GM19240 (cell line): Measurements from ENCODE around the gene DUSP3.
"Not testable (repeated sequence)": the region's sequence is repeated elsewhere in the genome, so short reads cannot be mapped to it uniquely, and the experiment has no call there.

Experiments used
- DNase-seq: peaks from one replicate; pipeline ENCODE4 v3.0.0; 2011; ENCODE audit warnings: low spot score; ENCODE audit not compliant: insufficient read length

Gene DUSP3

DNA sequence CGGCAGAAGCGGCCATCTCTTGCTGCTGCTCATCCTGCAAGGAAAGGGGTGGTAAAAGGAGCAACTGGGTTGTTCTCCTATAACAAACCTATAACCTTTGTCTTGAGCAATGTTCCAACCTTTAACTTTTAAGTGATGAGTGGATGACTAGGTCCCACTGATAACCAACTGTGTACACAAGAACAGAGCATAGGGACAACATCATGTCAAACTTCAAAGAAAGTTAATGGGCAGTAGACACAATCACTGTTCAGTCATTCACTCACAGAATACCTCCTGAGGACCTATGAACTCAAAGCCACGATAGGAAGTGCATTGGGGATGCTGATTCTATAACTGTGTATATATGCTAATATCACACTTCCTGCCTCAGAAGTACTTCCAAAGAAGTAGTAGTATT, 23.1 kb upstream of the DUSP3 start:
- DNase-seq = no peak

GRCh38 chr17:43800736-43801135, 22.0 kb upstream of the DUSP3 start:
- DNase-seq = no peak

- no peak for DNase-seq
These were observed 20.3 kb upstream of the DUSP3 start for GRCh38 chr17:43799047-43799446.

DNA sequence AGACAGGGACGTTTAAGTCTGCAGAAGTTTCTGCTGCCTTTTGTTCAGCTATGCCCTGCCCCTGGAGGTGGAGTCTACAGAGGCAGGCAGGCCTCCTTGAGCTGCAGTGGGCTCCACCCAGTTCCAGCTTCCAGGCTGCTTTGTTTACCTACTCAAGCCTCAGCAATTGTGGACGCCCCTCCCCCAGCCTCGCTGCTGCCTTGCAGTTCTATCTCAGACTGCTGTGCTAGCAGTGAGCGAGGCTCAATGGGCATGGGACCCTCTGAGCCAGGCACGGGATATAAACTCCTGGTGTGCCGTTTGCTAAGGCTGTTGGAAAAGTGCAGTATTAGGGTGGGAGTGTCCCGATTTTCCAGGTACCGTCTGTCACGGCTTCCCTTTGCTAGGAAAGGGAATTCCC, 19.2 kb upstream of the DUSP3 start:
- DNase-seq = not testable (repeated sequence)

DNA sequence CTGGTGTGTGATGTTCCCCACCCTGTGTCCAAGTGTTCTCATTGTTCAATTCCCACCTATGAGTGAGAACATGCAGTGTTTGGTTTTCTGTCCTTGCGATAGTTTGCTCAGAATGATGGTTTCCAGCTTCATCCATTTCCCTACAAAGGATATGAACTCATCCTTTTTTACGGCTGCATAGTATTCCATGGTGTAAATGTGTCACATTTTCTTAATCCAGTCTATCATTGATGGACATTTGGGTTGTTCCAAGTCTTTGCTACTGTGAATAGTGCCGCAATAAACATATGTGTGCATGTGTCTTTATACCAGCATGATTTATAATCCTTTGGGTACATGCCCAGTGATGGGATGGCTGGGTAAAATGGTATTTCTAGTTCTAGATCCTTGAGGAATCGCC, 13.9 kb upstream of the DUSP3 start:
- not testable (repeated sequence) for DNase-seq

- DNase-seq = no peak
These were observed 12.8 kb upstream of the DUSP3 start for GRCh38 chr17:43791589-43791988.

- DNase-seq = no peak
These were observed 11.6 kb upstream of the DUSP3 start for GRCh38 chr17:43790311-43790940.

DNA sequence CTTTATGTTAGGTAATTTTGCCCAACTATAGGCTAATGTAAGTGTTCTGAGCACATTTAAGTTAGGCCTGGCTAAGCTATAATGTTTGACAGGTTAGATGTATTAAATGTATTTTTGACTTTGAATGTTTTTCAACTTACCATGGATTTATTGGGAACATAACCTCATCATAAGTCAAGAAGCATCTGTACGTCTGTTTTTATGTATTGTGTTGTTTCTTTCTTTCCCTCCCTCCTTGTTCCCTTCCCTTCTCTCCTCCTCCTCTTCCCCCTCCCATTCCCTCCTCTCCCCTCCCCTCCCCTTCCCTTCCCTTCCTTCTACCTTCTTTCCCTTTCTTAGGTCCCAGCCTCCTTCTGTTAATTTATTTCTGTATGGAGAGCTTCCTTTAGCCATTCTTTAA, 10.7 kb upstream of the DUSP3 start:
- DNase-seq = no peak

- no peak for DNase-seq
These were observed 9.8 kb upstream of the DUSP3 start for GRCh38 chr17:43788540-43788939.

DNA sequence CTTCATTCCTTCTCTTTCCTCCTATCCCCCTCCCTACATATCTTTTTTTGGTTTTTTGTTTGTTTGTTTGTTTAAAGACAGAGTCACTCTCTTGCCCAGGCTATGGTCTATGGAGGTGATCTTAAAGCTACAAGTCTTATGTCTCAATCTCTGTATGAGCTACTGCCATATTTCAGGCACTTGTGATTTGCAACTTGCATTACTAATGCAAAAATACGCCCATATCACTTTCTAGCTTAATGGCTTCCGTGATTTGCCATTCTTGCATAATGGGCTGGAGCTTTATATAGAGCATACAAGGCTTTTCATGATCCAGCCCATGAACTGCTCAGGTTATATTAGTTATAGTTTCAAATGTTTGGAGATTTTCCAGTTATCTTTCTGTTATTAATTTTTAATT, 9.0 kb upstream of the DUSP3 start:
- DNase-seq = no peak

GRCh38 chr17:43784628-43785101, 5.9 kb upstream of the DUSP3 start:
- no peak for DNase-seq

GRCh38 chr17:43784068-43784467, 5.3 kb upstream of the DUSP3 start:
- no peak for DNase-seq

DNA sequence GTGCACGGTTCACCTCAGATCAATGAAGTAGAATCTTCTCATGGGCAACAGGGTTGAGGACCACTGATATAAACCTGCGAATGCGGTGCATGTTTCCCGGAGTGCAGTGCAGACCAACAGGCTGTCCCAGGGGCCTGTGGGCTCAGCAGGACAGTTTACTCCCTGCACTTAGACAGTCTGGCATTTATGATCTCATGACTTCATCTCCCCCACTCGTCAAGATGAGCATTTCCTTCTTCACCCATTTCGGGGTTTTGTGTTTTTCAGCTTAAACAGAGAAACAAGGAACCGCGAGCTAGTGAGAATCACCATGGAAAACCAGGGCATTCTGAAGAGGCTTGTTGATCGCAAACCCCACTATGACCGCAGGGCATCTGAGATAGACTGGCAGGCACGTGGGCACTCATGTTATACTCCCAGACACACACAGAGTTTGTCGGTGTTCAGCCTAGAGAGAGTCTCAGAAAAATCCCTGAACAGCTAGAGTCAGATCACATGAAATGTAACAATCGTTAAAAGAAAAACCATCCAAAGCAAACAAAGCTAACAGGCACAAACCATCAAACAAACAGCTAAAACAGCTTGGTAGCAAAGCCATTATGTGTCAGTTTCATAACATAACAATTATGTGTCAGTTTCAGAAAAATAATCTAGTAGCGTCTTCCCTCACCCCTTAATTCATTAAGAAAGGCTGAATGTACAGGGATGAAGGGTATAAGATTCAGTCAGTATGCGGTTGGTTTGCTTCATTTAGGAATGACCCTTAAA, 4.3 kb upstream of the DUSP3 start:
- no peak for DNase-seq

GRCh38 chr17:43780135-43780534, 1.4 kb upstream of the DUSP3 start, which contains the start of gene CFAP97D1:
Gene CFAP97D1, plus strand, starts transcription at chr17:43780435. Its CDS starts 28 bp downstream, at chr17:43780463.
- DNase-seq = no peak

- DNase-seq = no peak
These were observed 658 bp upstream of the DUSP3 start for GRCh38 chr17:43779145-43780125.

DNA sequence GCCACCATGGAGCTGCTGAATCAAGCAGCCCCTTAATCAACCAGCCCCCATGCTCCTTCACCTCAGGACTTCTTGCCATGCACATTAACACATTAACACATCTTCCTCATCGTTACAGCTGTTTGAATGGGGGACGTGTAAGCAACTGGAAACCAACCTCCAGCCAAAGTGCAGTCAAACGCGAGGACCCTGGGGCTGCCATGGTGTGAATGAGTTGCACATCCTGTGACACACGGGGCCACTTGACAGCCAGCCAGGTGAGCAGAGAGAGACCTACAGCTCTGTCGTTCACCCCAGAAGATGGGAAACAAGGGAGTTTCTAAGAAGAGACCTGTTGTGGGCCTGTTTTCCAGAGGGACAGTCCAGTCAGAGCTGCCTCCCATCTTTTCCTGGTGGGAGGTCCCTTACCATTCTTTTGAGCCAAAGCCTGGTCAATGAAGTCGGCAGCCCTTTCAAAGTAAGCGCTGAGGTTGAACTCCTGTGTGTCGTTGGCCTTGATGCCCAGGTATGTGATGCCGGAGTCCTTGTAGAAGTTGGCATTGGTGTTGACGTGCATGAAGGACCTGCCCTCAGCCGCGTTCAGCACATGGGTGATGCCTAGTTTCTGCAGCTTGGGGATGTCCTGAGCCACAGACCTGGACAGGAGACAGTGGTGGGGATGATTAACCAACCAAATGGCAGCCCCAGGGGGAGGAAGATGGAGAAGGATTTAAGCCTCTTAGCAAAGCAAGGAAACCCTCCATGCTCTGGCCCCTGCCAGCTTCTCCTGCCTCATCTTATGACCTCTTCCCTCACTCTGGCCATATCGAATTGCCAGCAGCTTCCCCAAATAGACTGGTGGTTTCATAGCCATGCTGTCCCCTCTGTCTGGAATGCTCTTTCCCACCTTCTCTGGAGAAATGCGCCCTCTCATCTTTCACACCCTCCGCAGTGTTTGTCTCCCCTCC, 4.2 kb downstream of the DUSP3 start:
- DNase-seq = no peak

- no peak for DNase-seq
These were observed 5.7 kb downstream of the DUSP3 start for GRCh38 chr17:43772877-43773648.

DNA sequence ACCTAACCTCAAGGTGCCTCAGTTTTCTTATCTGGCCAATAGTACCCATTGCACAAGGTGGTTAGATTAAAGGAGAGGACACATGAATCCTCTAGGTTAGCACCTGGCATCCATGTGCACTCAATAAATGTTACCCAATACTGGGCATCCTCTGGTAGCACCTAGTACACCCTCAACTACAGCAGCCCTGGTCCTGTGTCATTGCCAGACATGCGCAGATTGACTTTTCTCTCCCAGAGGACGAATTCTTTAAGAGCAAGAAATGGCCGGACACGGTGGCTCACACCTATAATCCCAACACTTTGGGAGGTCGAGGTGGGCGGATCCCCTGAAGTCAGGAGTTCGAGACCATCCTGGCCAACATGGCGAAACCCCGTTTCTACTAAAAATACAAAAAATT, 7.3 kb downstream of the DUSP3 start:
- DNase-seq = no peak

DNA sequence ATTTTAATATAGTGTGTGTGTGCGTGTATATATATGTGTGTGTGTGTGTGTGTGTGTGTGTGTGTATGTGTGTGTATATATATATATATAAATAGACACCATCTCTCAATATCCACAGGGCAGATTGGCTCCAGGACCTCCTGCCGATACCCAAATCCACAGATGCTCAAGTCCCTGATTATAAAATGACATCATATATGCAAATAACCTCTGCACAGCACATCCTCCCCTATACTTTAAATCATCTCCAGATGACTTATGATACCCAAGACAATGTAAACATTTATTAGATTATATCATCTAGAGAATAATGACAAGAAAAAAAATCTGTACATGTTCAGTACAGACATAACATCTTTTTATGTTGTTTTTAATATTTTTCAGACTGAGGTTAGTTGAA, 7.8 kb downstream of the DUSP3 start:
- DNase-seq = no peak

DNA sequence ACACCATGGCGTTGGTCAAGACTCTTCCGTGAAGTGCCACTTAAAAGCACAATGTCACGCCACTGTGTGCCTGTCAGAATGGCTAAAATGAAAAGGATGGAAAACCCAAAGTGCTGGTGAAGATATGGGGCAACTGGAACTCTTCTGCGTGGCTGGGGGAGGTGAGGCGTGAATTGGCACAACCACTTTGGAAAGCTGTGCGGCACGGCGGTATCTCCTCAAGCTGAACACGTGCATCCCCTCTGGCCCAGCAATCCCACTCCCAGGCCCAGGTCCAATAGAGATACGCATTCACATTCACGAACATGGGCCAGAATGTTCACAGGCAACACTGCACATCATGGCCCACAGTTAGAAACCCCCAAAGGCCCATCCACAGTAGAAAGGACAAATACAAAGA, 8.9 kb downstream of the DUSP3 start:
- no peak for DNase-seq
